ENCODE measurements around the gene CCL24.
A peak's percentile ranks its signal among the peaks of the same experiment; 100 is the strongest.

DNA sequence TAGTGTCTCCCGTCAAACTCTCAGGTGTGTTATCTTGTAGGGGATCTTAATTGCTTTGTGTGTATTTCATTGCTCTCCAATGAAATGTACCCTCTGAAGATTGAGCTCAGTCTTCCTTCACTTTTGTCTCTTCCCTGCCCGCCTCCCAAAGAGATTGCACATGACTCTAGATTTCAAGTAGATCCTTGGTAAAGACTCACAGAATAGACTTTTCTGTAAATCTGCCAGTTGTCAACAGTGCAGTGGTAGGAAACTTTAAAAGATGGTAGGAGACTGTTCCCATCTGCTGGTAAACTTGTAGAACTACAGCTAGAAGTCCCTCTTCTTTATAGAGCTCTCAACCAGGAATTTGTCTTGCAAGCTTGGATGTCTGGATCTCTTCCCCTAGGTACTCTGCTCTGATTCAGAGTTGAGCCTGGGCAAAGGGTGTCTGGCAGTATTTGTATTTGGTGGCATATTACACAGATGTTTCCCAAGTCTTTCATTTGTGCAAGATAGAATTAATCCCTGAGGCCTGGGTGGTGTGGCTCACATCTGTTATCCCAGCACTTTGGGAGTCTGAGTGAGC, 51.2 kb downstream of the CCL24 start:
- TF ChIP-seq, protein P1, sequence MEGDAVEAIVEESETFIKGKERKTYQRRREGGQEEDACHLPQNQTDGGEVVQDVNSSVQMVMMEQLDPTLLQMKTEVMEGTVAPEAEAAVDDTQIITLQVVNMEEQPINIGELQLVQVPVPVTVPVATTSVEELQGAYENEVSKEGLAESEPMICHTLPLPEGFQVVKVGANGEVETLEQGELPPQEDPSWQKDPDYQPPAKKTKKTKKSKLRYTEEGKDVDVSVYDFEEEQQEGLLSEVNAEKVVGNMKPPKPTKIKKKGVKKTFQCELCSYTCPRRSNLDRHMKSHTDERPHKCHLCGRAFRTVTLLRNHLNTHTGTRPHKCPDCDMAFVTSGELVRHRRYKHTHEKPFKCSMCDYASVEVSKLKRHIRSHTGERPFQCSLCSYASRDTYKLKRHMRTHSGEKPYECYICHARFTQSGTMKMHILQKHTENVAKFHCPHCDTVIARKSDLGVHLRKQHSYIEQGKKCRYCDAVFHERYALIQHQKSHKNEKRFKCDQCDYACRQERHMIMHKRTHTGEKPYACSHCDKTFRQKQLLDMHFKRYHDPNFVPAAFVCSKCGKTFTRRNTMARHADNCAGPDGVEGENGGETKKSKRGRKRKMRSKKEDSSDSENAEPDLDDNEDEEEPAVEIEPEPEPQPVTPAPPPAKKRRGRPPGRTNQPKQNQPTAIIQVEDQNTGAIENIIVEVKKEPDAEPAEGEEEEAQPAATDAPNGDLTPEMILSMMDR (IDR thresholded peaks at IDR 0.05), result peak; percentile 50 to 86 (median 76)
- TF ChIP-seq POLR2A (IDR thresholded peaks at IDR 0.05), result no peak

Measured in right lobe of liver (tissue), 4 donors.